SK-N-MC (cell line): ENCODE results near the gene ABT1.

Source experiments
- DNase-seq: peaks from one replicate; pipeline ENCODE4 v3.0.0-alpha.2; 2011; ENCODE audit warnings: low read depth, low spot score
- H3K27ac ChIP-seq: fragments of 200-600 bp; sonication (generic); 2 replicates; pipeline ENCODE4 v1.5.1; 2016; ENCODE audit warnings: mixed run types
- H3K36me3 ChIP-seq: fragments of 200-600 bp; sonication (generic); 2 replicates; pipeline ENCODE4 v1.6.1; 2017; ENCODE audit warnings: antibody characterized with exemption, low read length, mixed read lengths; ENCODE audit not compliant: insufficient read depth
- H3K4me3 ChIP-seq: fragments of 200-600 bp; sonication (generic); 2 replicates; pipeline ENCODE4 v1.5.1; 2016
- H3K9ac ChIP-seq: fragments of 200-600 bp; sonication (generic); 2 replicates; pipeline ENCODE4 v1.8.0; 2017; ENCODE audit warnings: mixed run types, mixed read lengths; ENCODE audit not compliant: insufficient read length
- H3K9me3 ChIP-seq: fragments of 200-600 bp; sonication (generic); 2 replicates; pipeline ENCODE4 v1.6.1; 2017; ENCODE audit warnings: low read depth, mild to moderate bottlenecking, antibody characterized with exemption, low read length, moderate library complexity, mixed read lengths
- EZH2 ChIP-seq: fragments of 200-600 bp; sonication (generic); IDR thresholded peaks from one replicate; pipeline ENCODE4 v1.6.1; 2017; ENCODE audit warnings: antibody characterized with exemption
- FOXP2 ChIP-seq: optimal IDR thresholded peaks from 2 replicates; pipeline ENCODE3; 2011; ENCODE audit warnings: mild to moderate bottlenecking, moderate library complexity; ENCODE audit not compliant: insufficient read depth; ENCODE audit errors: extremely low read length, control extremely low read depth
- POLR2AphosphoS5 ChIP-seq: IDR thresholded peaks from 2 replicates; pipeline ENCODE4 v1.6.1; 2012; ENCODE audit warnings: mild to moderate bottlenecking, low read depth, low read length, borderline replicate concordance

Gene ABT1

GRCh38 chr6:26570027-26570809 lies 26.5 kb upstream of the ABT1 start:
- TF ChIP-seq FOXP2 (no peak), POLR2AphosphoS5 (no peak), EZH2 (no peak)
- Histone ChIP-seq H3K4me3 (no peak overlapping the region; the same call in 1 of the 2 replicates), H3K36me3 (no peaks in the 10 kb centered on the region), H3K27ac (no peak overlapping the region), H3K9me3 (no peaks in the 10 kb centered on the region), H3K9ac (no peak overlapping the region)
- DNase-seq, result no peak

GRCh38 chr6:26571592-26572296 lies 25.0 kb upstream of the ABT1 start:
- DNase-seq, result peak; percentile 95
- no peaks in the 10 kb centered on the region for H3K36me3 ChIP-seq
- no peak for TF ChIP-seq FOXP2
- 0 out of 2 replicates have a peak, but pooled peaks have one; percentile 30 for TF ChIP-seq POLR2AphosphoS5
- H3K9me3 ChIP-seq, result no peaks in the 10 kb centered on the region
- H3K27ac ChIP-seq, result peak overlapping the region; percentile 90
- H3K9ac ChIP-seq, result peak overlapping the region; percentile 78
- H3K4me3 ChIP-seq, result peak overlapping the region; percentile 91

- no peak for DNase-seq
- Histone ChIP-seq H3K36me3 (no peaks in the 10 kb centered on the region), H3K27ac (peak overlapping the region; percentile 89; the same call in 1 of the 2 replicates), H3K4me3 (no peak overlapping the region; the same call in 1 of the 2 replicates), H3K9ac (no peak overlapping the region), H3K9me3 (no peaks in the 10 kb centered on the region)
- no peak for TF ChIP-seq FOXP2
- no peak for TF ChIP-seq POLR2AphosphoS5
- TF ChIP-seq EZH2, result no peak
Observed at GRCh38 chr6:26575494-26575939, 21.2 kb upstream of the ABT1 start.

GRCh38 chr6:26576407-26576843 lies 20.3 kb upstream of the ABT1 start:
- Histone ChIP-seq H3K9ac (peak overlapping the region; percentile 63), H3K4me3 (peak overlapping the region; percentile 84), H3K36me3 (no peaks in the 10 kb centered on the region), H3K9me3 (no peaks in the 10 kb centered on the region), H3K27ac (peak overlapping the region; percentile 89)
- DNase-seq, result no peak
- TF ChIP-seq FOXP2 (no peak), EZH2 (no peak), POLR2AphosphoS5 (no peak)

GRCh38 chr6:26576929-26577719 lies 19.6 kb upstream of the ABT1 start:
- TF ChIP-seq EZH2 (no peak), FOXP2 (no peak), POLR2AphosphoS5 (no peak)
- DNase-seq, result peak; percentile 78
- H3K36me3 ChIP-seq, result no peaks in the 10 kb centered on the region
- H3K9ac ChIP-seq, result peak overlapping the region; percentile 63
- no peaks in the 10 kb centered on the region for H3K9me3 ChIP-seq
- H3K27ac ChIP-seq, result peak overlapping the region; percentile 89
- H3K4me3 ChIP-seq, result peak overlapping the region; percentile 84

GRCh38 chr6:26577720-26578072 lies 19.1 kb upstream of the ABT1 start:
- no peak overlapping the region for H3K27ac ChIP-seq
- no peak overlapping the region for H3K9ac ChIP-seq
- no peaks in the 10 kb centered on the region for H3K36me3 ChIP-seq
- DNase-seq, result no peak
- H3K4me3 ChIP-seq, result peak overlapping the region; percentile 84
- no peaks in the 10 kb centered on the region for H3K9me3 ChIP-seq
- no peak for TF ChIP-seq FOXP2
- TF ChIP-seq POLR2AphosphoS5, result no peak
- no peak for TF ChIP-seq EZH2

GRCh38 chr6:26578279-26578678 lies 18.5 kb upstream of the ABT1 start:
- Histone ChIP-seq H3K4me3 (no peak overlapping the region), H3K9me3 (no peaks in the 10 kb centered on the region), H3K9ac (no peak overlapping the region), H3K27ac (no peak overlapping the region), H3K36me3 (no peaks in the 10 kb centered on the region)
- no peak for DNase-seq
- TF ChIP-seq FOXP2, result no peak
- no peak for TF ChIP-seq POLR2AphosphoS5
- no peak for TF ChIP-seq EZH2

- Histone ChIP-seq H3K9me3 (no peaks in the 10 kb centered on the region), H3K9ac (no peak overlapping the region), H3K27ac (no peak overlapping the region), H3K4me3 (no peak overlapping the region), H3K36me3 (no peaks in the 10 kb centered on the region)
- DNase-seq, result no peak
- no peak for TF ChIP-seq FOXP2
- TF ChIP-seq EZH2, result no peak
- no peak for TF ChIP-seq POLR2AphosphoS5
Observed at GRCh38 chr6:26578741-26579140, 18.0 kb upstream of the ABT1 start.
